ENCODE data around the gene ZNF574.
"Not testable (repeated sequence)": the region's sequence is repeated elsewhere in the genome, so short reads cannot be mapped to it uniquely, and the experiment has no call there.

GRCh38 chr19:42034640-42035391, 41.1 kb upstream of the ZNF574 start:
- not testable (repeated sequence) for TF ChIP-seq POLR2A (IDR thresholded peaks at IDR 0.05)
- peak; percentile 70 to 90 (median 78) for TF ChIP-seq CTCF (IDR thresholded peaks at IDR 0.05)
